A673 (cell line): Measurements from ENCODE around the gene VAC14.
"Not testable (repeated sequence)": the region's sequence is repeated elsewhere in the genome, so short reads cannot be mapped to it uniquely, and the experiment has no call there.

ENCODE experiments used
- CTCF ChIP-seq: fragments of 300-800, 200-600 bp; sonication (generic); conservative IDR thresholded peaks from 2 replicates; pipeline ENCODE4 v1.5.1; 2017; ENCODE audit warnings: low read depth, mild to moderate bottlenecking, antibody characterized with exemption, low read length, moderate library complexity, mixed read lengths
- EZH2 ChIP-seq: fragments of 200-600 bp; sonication (generic); IDR thresholded peaks from 2 replicates; pipeline ENCODE4 v1.6.1; 2017; ENCODE audit warnings: borderline replicate concordance, low read depth, mild to moderate bottlenecking, mixed read lengths, antibody characterized with exemption, low read length; ENCODE audit not compliant: poor library complexity, severe bottlenecking

- TF ChIP-seq CTCF, EZH2: not testable (repeated sequence)
Observed at GRCh38 chr16:70822734-70823133, 21.8 kb upstream of the VAC14 start.
